Osteoblast (primary cell): ENCODE data around the gene PNKP. TPM values are rescaled to one million over a fixed set of nuclear protein-coding genes. Genes with fewer than 3 reads are reported as not detected.
A peak's percentile ranks its signal among the peaks of the same experiment; 100 is the strongest.

Experiments
- DNase-seq: peaks from one replicate; pipeline ENCODE4 v3.0.0; 2011; ENCODE audit warnings: low spot score, mixed read lengths; ENCODE audit not compliant: insufficient read length; ENCODE audit errors: missing footprints
- H2AFZ ChIP-seq: 2 replicates; pipeline ENCODE4 v1.6.0; 2011; ENCODE audit warnings: mild to moderate bottlenecking, low read length
- H3K27ac ChIP-seq: 2 replicates; pipeline ENCODE4 v1.5.1; 2011; ENCODE audit warnings: mild to moderate bottlenecking, low read depth, low read length, moderate library complexity
- H3K27me3 ChIP-seq: 2 replicates; pipeline ENCODE4 v1.6.0; 2012; ENCODE audit warnings: mild to moderate bottlenecking, control low read depth, inconsistent platforms, low read length, moderate library complexity; ENCODE audit not compliant: insufficient read depth
- H3K36me3 ChIP-seq: 2 replicates; pipeline ENCODE4 v1.5.1; 2011; ENCODE audit warnings: mild to moderate bottlenecking, low read length, control low read depth, moderate library complexity; ENCODE audit not compliant: insufficient read depth
- H3K4me1 ChIP-seq: 2 replicates; pipeline ENCODE4 v1.5.1; 2011; ENCODE audit warnings: mild to moderate bottlenecking, low read length, control low read depth, moderate library complexity; ENCODE audit not compliant: insufficient read depth
- H3K4me2 ChIP-seq: 2 replicates; pipeline ENCODE4 v1.6.0; 2011; ENCODE audit warnings: mild to moderate bottlenecking, low read length; ENCODE audit not compliant: insufficient read depth
- H3K4me3 ChIP-seq: fragments of 200-600 bp; sonication (generic); 3 replicates; pipeline ENCODE4 v1.5.1; 2012; ENCODE audit warnings: mild to moderate bottlenecking, low read length, inconsistent platforms; ENCODE audit not compliant: insufficient read depth
- H3K79me2 ChIP-seq: 2 replicates; pipeline ENCODE4 v1.6.0; 2012; ENCODE audit warnings: mild to moderate bottlenecking, low read length, control low read depth, inconsistent platforms; ENCODE audit not compliant: insufficient read depth
- H3K9me3 ChIP-seq: 2 replicates; pipeline ENCODE4 v1.5.1; 2011; ENCODE audit warnings: low read depth, low read length, control low read depth
- H4K20me1 ChIP-seq: 2 replicates; pipeline ENCODE4 v1.6.0; 2012; ENCODE audit warnings: mild to moderate bottlenecking, low read length, control low read depth; ENCODE audit not compliant: insufficient read depth
- CTCF ChIP-seq: IDR thresholded peaks from 2 replicates; pipeline ENCODE4 v1.5.1; 2011; ENCODE audit warnings: mild to moderate bottlenecking, low read depth, low read length, moderate library complexity; ENCODE audit errors: extremely low read depth
- total RNA-seq: library from RNA; depleted of rRNA; stranded (reverse); fragments of >200 nt; gene quantifications from 2 replicates; pipeline ENCODE4 v1.2.3, GENCODE V29; 2012

PNKP gene
- total RNA-seq, 1 donor: 43.8 TPM

DNA sequence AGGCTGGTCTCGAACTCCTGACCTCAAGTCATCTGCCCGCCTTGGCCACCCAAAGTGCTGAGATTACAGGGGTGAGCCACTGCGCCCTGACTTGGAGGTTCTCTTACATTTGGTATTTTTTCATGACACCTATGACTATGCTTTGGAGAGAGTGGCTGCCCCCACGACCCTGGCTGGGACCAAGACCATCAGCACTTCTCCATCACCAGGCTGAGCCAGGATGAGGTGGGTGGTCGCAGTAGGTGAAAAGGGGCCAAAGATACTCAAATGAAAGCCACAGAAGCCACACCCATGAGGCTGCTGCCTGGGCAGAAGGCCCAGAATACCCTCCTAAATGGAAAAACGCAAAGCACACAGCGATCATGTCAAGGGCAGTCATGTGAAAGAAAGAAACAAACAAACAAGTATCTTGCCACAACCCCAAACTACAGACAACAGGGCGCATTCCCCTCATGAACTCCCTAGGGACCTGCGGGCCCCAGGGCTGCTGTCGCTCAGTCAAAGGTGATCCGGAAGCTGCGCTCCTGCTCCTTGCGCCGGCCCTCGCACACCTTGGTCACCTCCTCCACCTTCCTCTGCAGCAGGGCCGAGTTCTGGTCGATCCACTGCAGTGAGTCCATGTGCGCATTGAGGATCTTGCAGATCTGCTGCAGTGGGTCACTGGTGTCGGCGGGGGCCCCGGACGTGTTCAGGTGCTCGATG lies 40.5 kb upstream of the PNKP start:
- Histone ChIP-seq H3K4me3 (no peak overlapping the region), H3K4me2 (no peak overlapping the region), H4K20me1 (peaks cover 24% of the 10 kb centered on the region), H2AFZ (no peak overlapping the region), H3K27me3 (no peaks in the 10 kb centered on the region), H3K27ac (no peak overlapping the region), H3K36me3 (peaks cover 30% of the 10 kb centered on the region), H3K4me1 (peaks cover 3% of the 10 kb centered on the region), H3K79me2 (peaks cover 11% of the 10 kb centered on the region), H3K9me3 (no peaks in the 10 kb centered on the region)
- peak; percentile 38 for DNase-seq
- TF ChIP-seq CTCF: no peak

GRCh38 chr19:49906879-49907564 lies 39.6 kb upstream of the PNKP start:
- H3K36me3 ChIP-seq: peaks cover 26% of the 10 kb centered on the region
- peaks cover 24% of the 10 kb centered on the region for H4K20me1 ChIP-seq
- no peaks in the 10 kb centered on the region for H3K9me3 ChIP-seq
- H3K79me2 ChIP-seq: peaks cover 8% of the 10 kb centered on the region
- H3K27ac ChIP-seq: no peak overlapping the region
- DNase-seq: peak; percentile 27
- peaks cover 3% of the 10 kb centered on the region for H3K4me1 ChIP-seq
- H3K4me3 ChIP-seq: no peak overlapping the region
- no peak overlapping the region for H2AFZ ChIP-seq
- no peaks in the 10 kb centered on the region for H3K27me3 ChIP-seq
- H3K4me2 ChIP-seq: no peak overlapping the region
- no peak for TF ChIP-seq CTCF

DNA sequence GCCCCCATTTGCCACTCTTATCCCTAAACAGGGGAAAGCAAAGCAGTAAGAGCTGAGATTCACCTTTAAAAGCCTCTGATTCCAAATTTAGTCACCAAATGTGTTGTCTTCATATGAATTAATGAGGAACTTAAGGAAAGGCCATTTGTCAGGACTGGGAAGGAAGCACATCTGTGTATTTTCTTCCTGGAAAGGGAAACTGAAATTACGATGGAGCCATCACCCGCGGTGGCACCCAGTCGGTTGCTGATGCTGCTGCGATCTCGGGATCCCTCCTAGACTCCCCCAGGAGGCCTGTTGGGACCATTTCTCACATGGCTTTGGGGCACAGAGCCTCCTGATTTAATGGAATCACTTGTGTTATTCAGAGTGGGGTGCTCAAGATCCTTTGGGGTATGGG lies 36.8 kb upstream of the PNKP start:
- Histone ChIP-seq H3K4me2 (no peak overlapping the region), H3K79me2 (peaks cover 5% of the 10 kb centered on the region), H3K27me3 (no peaks in the 10 kb centered on the region), H3K27ac (no peak overlapping the region), H4K20me1 (peaks cover 16% of the 10 kb centered on the region), H3K4me1 (no peaks in the 10 kb centered on the region), H3K36me3 (peaks cover 19% of the 10 kb centered on the region), H2AFZ (no peak overlapping the region), H3K4me3 (no peak overlapping the region), H3K9me3 (no peaks in the 10 kb centered on the region)
- DNase-seq: peak; percentile 45
- no peak for TF ChIP-seq CTCF

DNA sequence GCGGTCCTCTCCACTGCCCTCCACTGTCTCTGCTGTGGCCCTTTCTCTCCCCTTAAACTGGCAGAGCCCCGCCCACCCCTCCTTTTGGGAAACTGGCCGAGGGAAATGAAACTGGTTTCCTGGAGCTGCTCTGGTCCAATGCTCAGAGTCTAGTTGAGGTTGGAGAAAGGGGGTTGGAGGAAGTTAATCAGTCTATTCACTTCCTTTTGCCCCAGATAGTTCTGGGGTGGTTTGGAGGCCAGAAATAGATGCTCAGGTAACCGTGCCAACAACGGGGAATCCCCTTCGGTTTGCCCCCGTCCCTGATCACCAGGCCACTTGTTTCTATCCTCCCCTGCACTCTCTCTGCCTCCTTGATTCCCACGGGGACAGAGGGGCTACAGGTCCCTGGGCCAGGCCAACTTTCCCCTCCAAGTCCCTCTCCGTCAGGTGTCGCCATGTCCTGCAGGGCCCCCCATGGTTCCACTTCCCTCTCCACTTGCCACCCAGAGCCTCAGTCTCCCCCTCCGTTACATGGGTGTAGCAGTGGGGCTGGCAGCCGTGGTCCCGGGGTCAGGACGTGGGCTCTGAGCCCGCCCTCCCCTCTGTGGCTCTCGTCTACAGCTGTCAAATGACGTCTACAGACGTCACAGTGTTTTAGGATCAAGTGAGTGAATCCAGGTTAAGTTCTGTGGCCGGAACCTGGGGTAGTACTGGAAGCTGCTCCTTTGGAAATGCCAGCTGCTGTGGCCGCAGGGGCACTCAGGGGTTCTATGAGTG lies 29.7 kb upstream of the PNKP start, which contains the start of gene IL4I1:
IL4I1 (minus strand) TSS at position 25 of the 759 bp plus-strand sequence. CDS start 727 bp downstream, outside the sequence.
- Histone ChIP-seq H3K79me2 (no peaks in the 10 kb centered on the region), H3K27me3 (peaks cover 5% of the 10 kb centered on the region), H3K4me2 (peak within 1 kb of the TSS; percentile 62), H3K4me3 (peak within 1 kb of the TSS; percentile 30), H3K4me1 (peaks cover 7% of the 10 kb centered on the region), H3K36me3 (no peaks in the 10 kb centered on the region), H3K9me3 (no peaks in the 10 kb centered on the region), H2AFZ (peak within 1 kb of the TSS; percentile 80), H4K20me1 (no peaks in the 10 kb centered on the region), H3K27ac (peak within 1 kb of the TSS; percentile 6)
- no peak for DNase-seq
- TF ChIP-seq CTCF: no peak
